GM18498 (cell line): ENCODE data around the gene KAT2A.

Source experiments
- ATAC-seq: cut with Tn5 transposase; IDR thresholded peaks from one replicate; pipeline ENCODE4 v1.9.1; 2021; ENCODE audit warnings: mild to moderate bottlenecking, moderate library complexity; ENCODE audit not compliant: unreplicated experiment

The KAT2A gene

DNA sequence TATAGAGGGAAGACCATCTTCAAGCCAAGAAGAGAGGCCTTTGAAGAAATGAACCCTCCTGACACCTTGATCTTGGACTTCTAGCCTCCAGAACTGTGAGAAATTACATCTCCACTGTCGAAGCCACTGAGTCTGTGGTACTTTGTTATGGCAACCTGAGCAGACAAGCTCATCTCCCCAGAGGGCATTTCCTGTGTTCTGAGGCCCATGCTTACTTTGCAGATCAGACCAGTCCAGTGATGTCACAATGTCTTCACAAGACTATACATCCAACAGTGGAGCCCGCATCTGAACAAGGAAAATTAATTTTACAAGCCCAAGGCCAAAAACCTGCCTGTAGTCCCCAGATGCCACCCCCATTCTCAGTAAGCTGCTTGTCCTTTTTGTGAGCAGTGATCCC lies 56.0 kb downstream of the KAT2A start:
- no peak for ATAC-seq
